Activated CD8-positive, alpha-beta memory T cell treated with anti-CD3 and anti-CD28 coated beads for 36 hours (primary cell): ENCODE data around the gene PCDHGA9. TPM values are rescaled to one million over a fixed set of nuclear protein-coding genes. Genes with fewer than 3 reads are reported as not detected.
"Not testable (repeated sequence)": the region's sequence is repeated elsewhere in the genome, so short reads cannot be mapped to it uniquely, and the experiment has no call there.

Experiments
- CTCF ChIA-PET: fragments of 350-600 bp; sonication (Branson Sonifier 250); formaldehyde crosslinking; loops from one replicate; lab custom pipeline; 2021; ENCODE audit warnings: antibody characterized with exemption; lab: Charles Lee
- POLR2A ChIA-PET: fragments of 350-600 bp; sonication (Branson Sonifier 250); formaldehyde crosslinking; loops from one replicate; lab custom pipeline; 2021; ENCODE audit warnings: antibody characterized with exemption; lab: Charles Lee
- total RNA-seq, 2 experiments: library from RNA; stranded (reverse); gene quantifications; one replicate each; pipeline ENCODE4 v1.2.3, GENCODE V29; 2021

PCDHGA9 gene
- total RNA-seq, 2 experiments from 2014 or later = not detected

DNA sequence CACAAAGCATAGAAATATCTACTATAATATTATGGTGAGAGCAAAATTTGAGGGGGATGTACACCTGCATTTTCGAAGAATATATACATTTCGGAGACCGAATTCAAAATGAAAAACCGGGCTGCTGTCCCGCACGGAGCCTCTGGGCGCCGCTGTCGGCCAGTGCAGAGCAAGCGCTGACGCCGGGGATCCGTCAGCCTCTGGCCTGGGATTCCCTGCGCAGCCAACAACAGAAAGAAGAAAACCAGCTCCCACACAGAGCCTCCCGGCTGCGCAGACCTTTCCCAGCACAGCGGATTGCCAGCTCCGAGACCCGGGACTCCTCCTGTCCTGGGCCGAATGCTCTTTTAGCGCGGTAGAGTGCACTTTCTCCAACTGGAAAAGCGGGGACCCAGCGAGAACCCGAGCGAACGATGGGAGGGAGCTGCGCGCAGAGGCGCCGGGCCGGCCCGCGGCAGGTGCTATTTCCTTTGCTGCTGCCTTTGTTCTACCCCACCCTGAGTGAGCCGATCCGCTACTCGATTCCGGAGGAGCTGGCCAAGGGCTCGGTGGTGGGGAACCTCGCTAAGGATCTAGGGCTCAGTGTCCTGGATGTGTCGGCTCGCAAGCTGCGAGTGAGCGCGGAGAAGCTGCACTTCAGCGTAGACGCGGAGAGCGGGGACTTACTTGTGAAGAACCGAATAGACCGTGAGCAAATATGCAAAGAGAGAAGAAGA lies 5.4 kb downstream of the PCDHGA9 start, which contains the start of gene PCDHGB6:
TSS of gene PCDHGB6 (plus strand) at position 232 of the 716 bp plus-strand sequence. CDS start at position 414, 182 bp downstream.
- POLR2A ChIA-PET = not testable (repeated sequence)
- CTCF ChIA-PET = interaction anchor here (1.4 kb wide), 1 partner anchor 150 kb away, joined by 4 read pairs; no protein-coding TSS in a partner anchor

- CTCF ChIA-PET = no interaction called here
Measured at GRCh38 chr5:141409598-141410306, 7.2 kb downstream of the PCDHGA9 start.

DNA sequence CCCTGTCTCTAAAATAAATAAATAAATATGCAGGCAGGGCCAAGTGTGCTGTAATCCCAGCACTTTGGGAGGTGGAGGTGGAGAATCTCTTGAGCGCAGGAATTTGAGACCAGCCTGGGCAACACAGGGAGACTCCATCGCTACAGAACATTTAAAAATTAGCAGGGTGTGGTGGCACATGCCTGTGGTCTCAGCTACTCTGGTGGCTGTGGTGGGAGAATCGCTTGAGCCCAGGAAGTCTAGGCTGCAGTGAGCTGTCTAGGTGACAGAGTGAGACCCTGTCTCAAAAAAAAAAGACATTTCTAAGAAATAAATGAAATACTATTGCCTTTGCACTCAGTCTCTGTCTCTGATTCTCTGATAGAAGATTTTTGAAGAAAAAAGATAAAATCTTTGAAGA lies 9.0 kb downstream of the PCDHGA9 start:
- ChIA-PET POLR2A (no interaction called here), CTCF (no interaction called here)

More at GRCh38 chr5:141409598-141410306, 7.2 kb downstream of the PCDHGA9 start:
- POLR2A ChIA-PET = interaction anchor here (0.7 kb wide), 1 partner anchor 89 kb away, joined by 8 read pairs; the partner anchor contains the start of gene TAF7

- ChIA-PET POLR2A (no interaction called here), CTCF (interaction anchor here (0.8 to 1.8 kb wide), 11 partner anchors 9 to 146 kb away, joined by 3 to 9 read pairs (median 5); partner anchors contain the start of genes PCDHGA12 and TAF7)
Measured at GRCh38 chr5:141412854-141413539, 10.4 kb downstream of the PCDHGA9 start, which contains the start of gene PCDHGA10. TSS of gene PCDHGA10 (plus strand) at chr5:141412987. CDS start at chr5:141413176, 189 bp downstream.

DNA sequence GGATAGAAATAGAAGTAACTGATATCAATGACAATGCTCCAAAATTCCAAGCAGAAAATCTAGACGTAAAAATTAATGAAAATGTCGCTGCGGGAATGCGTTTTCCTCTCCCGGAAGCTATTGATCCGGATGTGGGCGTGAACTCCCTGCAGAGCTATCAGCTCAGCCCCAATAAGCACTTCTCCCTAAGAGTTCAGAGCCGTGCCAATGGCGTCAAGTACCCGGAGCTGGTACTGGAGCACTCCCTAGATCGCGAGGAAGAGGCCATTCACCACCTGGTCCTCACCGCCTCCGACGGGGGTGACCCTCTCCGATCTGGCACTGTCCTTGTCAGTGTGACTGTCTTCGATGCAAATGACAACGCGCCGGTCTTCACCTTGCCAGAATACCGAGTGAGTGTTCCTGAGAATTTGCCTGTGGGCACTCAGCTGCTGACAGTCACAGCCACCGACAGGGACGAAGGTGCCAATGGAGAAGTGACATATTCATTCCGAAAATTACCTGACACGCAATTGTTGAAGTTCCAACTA lies 11.0 kb downstream of the PCDHGA9 start:
- CTCF ChIA-PET = interaction anchor here (0.8 to 1.8 kb wide), 8 partner anchors 8 to 145 kb away, joined by 3 to 9 read pairs (median 5); partner anchors contain the start of genes PCDHGA12 and TAF7
- POLR2A ChIA-PET = no interaction called here

DNA sequence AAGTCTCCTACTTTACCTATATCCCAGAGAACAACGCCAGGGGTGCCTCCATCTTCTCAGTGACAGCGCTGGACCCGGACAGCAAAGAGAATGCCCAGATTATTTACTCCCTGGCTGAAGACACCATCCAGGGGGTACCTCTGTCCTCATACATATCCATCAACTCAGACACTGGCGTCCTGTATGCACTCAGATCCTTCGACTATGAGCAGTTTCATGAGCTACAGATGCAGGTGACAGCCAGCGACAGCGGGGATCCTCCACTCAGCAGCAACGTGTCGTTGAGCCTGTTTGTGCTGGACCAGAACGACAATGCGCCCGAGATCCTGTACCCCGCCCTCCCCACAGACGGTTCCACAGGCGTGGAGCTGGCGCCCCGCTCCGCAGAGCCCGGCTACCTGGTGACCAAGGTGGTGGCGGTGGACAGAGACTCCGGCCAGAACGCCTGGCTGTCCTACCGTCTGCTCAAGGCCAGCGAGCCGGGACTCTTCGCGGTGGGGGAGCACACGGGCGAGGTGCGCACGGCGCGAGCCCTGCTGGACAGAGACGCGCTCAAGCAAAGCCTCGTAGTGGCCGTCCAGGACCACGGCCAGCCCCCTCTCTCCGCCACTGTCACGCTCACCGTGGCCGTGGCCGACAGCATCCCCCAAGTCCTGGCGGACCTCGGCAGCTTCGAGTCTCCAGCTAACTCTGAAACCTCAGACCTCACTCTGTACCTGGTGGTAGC lies 12.1 kb downstream of the PCDHGA9 start:
- POLR2A ChIA-PET = not testable (repeated sequence)
- CTCF ChIA-PET = interaction anchor here (1.8 kb wide), 1 partner anchor 16 kb away, joined by 5 read pairs; the partner anchor contains the start of gene PCDHGA12

- POLR2A ChIA-PET = not testable (repeated sequence)
- CTCF ChIA-PET = interaction anchor here (1.5 kb wide), 1 partner anchor 99 kb away, joined by 3 read pairs; no protein-coding TSS in a partner anchor
Measured at GRCh38 chr5:141415275-141415618, 12.7 kb downstream of the PCDHGA9 start.

- CTCF ChIA-PET = interaction anchor here (0.7 to 1.6 kb wide), 4 partner anchors 96 to 147 kb away, joined by 3 to 5 read pairs (median 3); no protein-coding TSS in a partner anchor
- POLR2A ChIA-PET = not testable (repeated sequence)
Measured at GRCh38 chr5:141417494-141418172, 15.1 kb downstream of the PCDHGA9 start, which contains the start of gene PCDHGB7. TSS of gene PCDHGB7 (plus strand) at chr5:141417677. CDS start at chr5:141417860, 183 bp downstream.

DNA sequence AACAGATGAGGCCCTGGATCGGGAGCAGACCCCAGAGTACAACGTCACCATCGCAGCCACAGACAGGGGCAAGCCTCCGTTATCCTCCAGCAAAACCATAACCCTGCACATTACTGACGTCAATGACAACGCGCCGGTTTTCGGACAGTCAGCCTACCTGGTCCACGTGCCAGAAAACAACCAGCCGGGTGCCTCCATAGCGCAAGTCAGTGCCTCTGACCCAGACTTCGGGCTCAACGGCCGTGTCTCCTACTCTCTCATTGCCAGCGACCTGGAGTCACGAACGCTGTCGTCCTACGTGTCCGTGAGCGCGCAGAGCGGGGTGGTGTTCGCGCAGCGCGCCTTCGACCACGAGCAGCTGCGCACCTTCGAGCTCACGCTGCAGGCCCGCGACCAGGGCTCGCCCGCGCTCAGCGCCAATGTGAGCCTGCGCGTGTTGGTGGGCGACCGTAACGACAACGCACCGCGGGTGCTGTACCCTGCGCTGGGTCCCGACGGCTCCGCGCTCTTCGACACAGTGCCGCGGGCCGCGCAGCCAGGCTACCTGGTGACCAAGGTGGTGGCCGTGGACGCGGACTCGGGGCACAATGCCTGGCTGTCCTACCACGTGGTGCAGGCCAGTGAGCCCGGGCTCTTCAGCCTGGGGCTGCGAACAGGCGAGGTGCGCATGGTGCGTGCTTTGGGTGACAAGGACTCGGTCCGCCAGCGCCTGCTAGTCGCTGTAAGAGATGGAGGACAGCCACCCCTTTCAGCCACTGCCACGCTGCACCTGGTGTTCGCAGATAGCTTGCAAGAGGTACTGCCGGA lies 16.7 kb downstream of the PCDHGA9 start:
- ChIA-PET POLR2A (no interaction called here), CTCF (interaction anchor here (1.2 kb wide), 1 partner anchor 49 kb away, joined by 3 read pairs; the partner anchor contains the start of gene PCDHGB3)

GRCh38 chr5:141420855-141421488 lies 18.4 kb downstream of the PCDHGA9 start, which contains the start of gene PCDHGA11:
TSS of gene PCDHGA11 (plus strand) at chr5:141421051. CDS start at chr5:141421228, 177 bp downstream.
- CTCF ChIA-PET = interaction anchor here (1.1 to 2.0 kb wide), 6 partner anchors 8 to 565 kb away, joined by 3 to 7 read pairs (median 4); partner anchors contain the start of genes PCDHGA10, PCDHGA12 and PCDHGB3
- POLR2A ChIA-PET = no interaction called here

DNA sequence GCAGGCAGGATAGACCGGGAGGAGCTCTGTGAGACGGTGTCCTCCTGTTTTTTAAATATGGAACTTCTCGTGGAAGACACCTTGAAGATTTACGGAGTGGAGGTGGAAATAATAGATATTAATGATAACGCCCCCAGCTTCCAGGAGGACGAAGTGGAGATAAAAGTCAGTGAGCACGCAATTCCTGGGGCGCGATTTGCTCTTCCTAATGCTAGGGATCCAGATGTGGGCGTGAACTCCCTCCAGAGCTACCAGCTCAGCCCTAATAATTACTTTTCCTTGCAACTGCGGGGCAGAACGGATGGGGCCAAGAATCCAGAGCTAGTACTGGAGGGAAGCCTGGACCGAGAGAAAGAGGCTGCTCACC lies 18.9 kb downstream of the PCDHGA9 start:
- CTCF ChIA-PET = interaction anchor here (1.1 to 2.0 kb wide), 6 partner anchors 9 to 565 kb away, joined by 3 to 7 read pairs (median 4); partner anchors contain the start of genes PCDHGA10 and PCDHGA12
- POLR2A ChIA-PET = no interaction called here

DNA sequence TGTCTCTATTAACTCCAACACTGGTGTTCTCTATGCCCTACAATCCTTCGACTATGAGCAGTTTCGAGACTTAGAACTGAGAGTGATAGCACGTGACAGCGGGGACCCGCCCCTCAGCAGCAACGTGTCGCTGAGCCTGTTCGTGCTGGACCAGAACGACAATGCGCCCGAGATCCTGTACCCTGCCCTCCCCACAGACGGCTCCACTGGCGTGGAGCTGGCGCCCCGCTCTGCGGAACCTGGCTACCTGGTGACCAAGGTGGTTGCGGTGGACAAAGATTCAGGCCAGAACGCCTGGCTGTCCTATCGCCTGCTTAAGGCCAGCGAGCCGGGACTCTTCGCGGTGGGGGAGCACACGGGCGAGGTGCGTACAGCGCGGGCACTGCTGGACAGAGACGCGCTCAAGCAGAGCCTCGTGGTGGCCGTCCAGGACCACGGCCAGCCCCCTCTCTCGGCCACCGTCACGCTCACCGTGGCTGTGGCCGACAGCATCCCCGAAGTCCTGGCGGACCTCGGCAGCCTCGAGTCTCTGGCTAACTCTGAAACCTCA lies 20.2 kb downstream of the PCDHGA9 start:
- ChIA-PET CTCF (interaction anchor here (1.1 to 1.3 kb wide), 2 partner anchors 95 to 136 kb away, joined by 3 read pairs; no protein-coding TSS in a partner anchor), POLR2A (no interaction called here)

GRCh38 chr5:141427783-141428426 lies 25.3 kb downstream of the PCDHGA9 start:
- CTCF ChIA-PET = no interaction called here
- POLR2A ChIA-PET = no interaction called here

GRCh38 chr5:141430332-141431113 lies 27.9 kb downstream of the PCDHGA9 start, which contains the start of gene PCDHGA12:
TSS of gene PCDHGA12 (plus strand) at chr5:141430507. CDS start at chr5:141430760, 253 bp downstream.
- CTCF ChIA-PET = interaction anchor here (1.2 to 2.1 kb wide), 6 partner anchors 9 to 304 kb away, joined by 3 to 7 read pairs (median 4); partner anchors contain the start of genes PCDHGA10, PCDHGA11 and PCDHGB4
- POLR2A ChIA-PET = interaction anchor here (0.6 kb wide), 2 partner anchors 9 to 133 kb away, joined by 3 read pairs; no protein-coding TSS in a partner anchor
